ACC112 (cell line): Measurements from ENCODE around the gene SDS.

Experiments
- H2AFZ ChIP-seq: fragments of 200-600 bp; sonication (generic); one replicate; pipeline ENCODE4 v1.6.0; 2017; ENCODE audit warnings: antibody characterized with exemption, low read length; ENCODE audit not compliant: unreplicated experiment
- H3K27ac ChIP-seq: fragments of 200-600 bp; sonication (generic); 2 replicates; pipeline ENCODE4 v1.5.1; 2014; ENCODE audit warnings: low read depth, mild to moderate bottlenecking, antibody characterized with exemption, low read length, moderate library complexity
- H3K27me3 ChIP-seq: fragments of 200-600 bp; sonication (generic); 2 replicates; pipeline ENCODE4 v1.6.1; 2014; ENCODE audit warnings: mild to moderate bottlenecking, antibody characterized with exemption, low read length, moderate library complexity, mixed read lengths; ENCODE audit not compliant: insufficient read depth
- H3K36me3 ChIP-seq: fragments of 200-600 bp; sonication (generic); 2 replicates; pipeline ENCODE4 v1.6.1; 2016; ENCODE audit warnings: mild to moderate bottlenecking, antibody characterized with exemption, low read length, moderate library complexity, mixed read lengths; ENCODE audit not compliant: insufficient read depth
- H3K4me1 ChIP-seq: fragments of 200-600 bp; sonication (generic); one replicate; pipeline ENCODE4 v1.6.1; 2016; ENCODE audit warnings: low read length, mixed read lengths; ENCODE audit not compliant: insufficient read depth, unreplicated experiment, control insufficient read depth
- H3K4me3 ChIP-seq: fragments of 200-600 bp; sonication (generic); 2 replicates; pipeline ENCODE4 v1.5.1; 2014; ENCODE audit warnings: mild to moderate bottlenecking, low read depth, low read length
- H3K79me2 ChIP-seq: fragments of 200-600 bp; sonication (generic); one replicate; pipeline ENCODE4 v1.6.0; 2016; ENCODE audit warnings: low read length; ENCODE audit not compliant: control insufficient read depth, unreplicated experiment, insufficient read depth

Gene SDS

GRCh38 chr12:113346353-113346752 lies 57.3 kb downstream of the SDS start:
- Histone ChIP-seq H3K4me1 (no peaks in the 10 kb centered on the region), H3K27me3 (no peaks in the 10 kb centered on the region), H3K79me2 (no peaks in the 10 kb centered on the region), H3K36me3 (no peaks in the 10 kb centered on the region), H3K27ac (no peak overlapping the region), H2AFZ (no peak overlapping the region), H3K4me3 (no peak overlapping the region)

- H3K4me1 ChIP-seq: no peaks in the 10 kb centered on the region
- no peaks in the 10 kb centered on the region for H3K79me2 ChIP-seq
- H3K27ac ChIP-seq: no peak overlapping the region
- H3K36me3 ChIP-seq: no peaks in the 10 kb centered on the region
- no peak overlapping the region for H2AFZ ChIP-seq
- no peak overlapping the region for H3K4me3 ChIP-seq
- no peaks in the 10 kb centered on the region for H3K27me3 ChIP-seq
These were observed 58.4 kb downstream of the SDS start for GRCh38 chr12:113345318-113345717.
